GM06990 (cell line): ENCODE measurements around the gene ABCC4.
"Not testable (repeated sequence)": the region's sequence is repeated elsewhere in the genome, so short reads cannot be mapped to it uniquely, and the experiment has no call there.

ENCODE experiments used
- DNase-seq: peaks from one replicate; pipeline ENCODE4 v3.0.0-alpha.2; 2011; ENCODE audit not compliant: insufficient read length; ENCODE audit errors: extremely low read depth
- H3K27me3 ChIP-seq: replicated peaks from 2 replicates; pipeline ENCODE4 v1.6.0; 2011; ENCODE audit warnings: low read length; ENCODE audit not compliant: control insufficient read depth, insufficient read depth
- H3K36me3 ChIP-seq: 2 replicates; pipeline ENCODE4 v1.5.1; 2011; ENCODE audit warnings: low read length; ENCODE audit not compliant: control insufficient read depth, insufficient read depth
- H3K4me3 ChIP-seq: replicated peaks from 2 replicates; pipeline ENCODE4 v1.5.1; 2011; ENCODE audit warnings: low read depth, mild to moderate bottlenecking, control low read depth, low read length
- CTCF ChIP-seq: IDR thresholded peaks from 2 replicates; pipeline ENCODE4 v1.5.1; 2011; ENCODE audit warnings: low read length, control low read depth, mild to moderate bottlenecking, inconsistent platforms; ENCODE audit not compliant: insufficient read depth, poor library complexity, severe bottlenecking

Gene ABCC4

GRCh38 chr13:95296326-95296925 lies 4.8 kb downstream of the ABCC4 start:
- TF ChIP-seq CTCF: peak; percentile 76
- DNase-seq: no peak
- H3K36me3 ChIP-seq: peaks cover 2% of the 10 kb centered on the region
- H3K4me3 ChIP-seq: no peak overlapping the region
- H3K27me3 ChIP-seq: no peaks in the 10 kb centered on the region

- no peak for DNase-seq
- Histone ChIP-seq H3K27me3 (no peaks in the 10 kb centered on the region), H3K36me3 (peaks cover 2% of the 10 kb centered on the region), H3K4me3 (no peak overlapping the region)
- TF ChIP-seq CTCF: no peak
Measured at GRCh38 chr13:95295026-95295425, 6.2 kb downstream of the ABCC4 start.

- TF ChIP-seq CTCF: no peak
- Histone ChIP-seq H3K27me3 (no peaks in the 10 kb centered on the region), H3K36me3 (peaks cover 2% of the 10 kb centered on the region), H3K4me3 (no peak overlapping the region)
- DNase-seq: no peak
Measured at GRCh38 chr13:95292622-95293021, 8.6 kb downstream of the ABCC4 start.

GRCh38 chr13:95289901-95290300 lies 11.3 kb downstream of the ABCC4 start:
- not testable (repeated sequence) for H3K27me3 ChIP-seq, DNase-seq, H3K36me3 ChIP-seq, H3K4me3 ChIP-seq

- TF ChIP-seq CTCF: no peak
- Histone ChIP-seq H3K36me3 (peaks cover 2% of the 10 kb centered on the region), H3K27me3 (no peaks in the 10 kb centered on the region), H3K4me3 (no peak overlapping the region)
- no peak for DNase-seq
Measured at GRCh38 chr13:95289020-95289444, 12.2 kb downstream of the ABCC4 start.

- no peak for DNase-seq
- Histone ChIP-seq H3K4me3 (no peak overlapping the region), H3K36me3 (no peaks in the 10 kb centered on the region; the same call in 1 of the 2 replicates), H3K27me3 (no peaks in the 10 kb centered on the region)
- no peak for TF ChIP-seq CTCF
Measured at GRCh38 chr13:95284436-95284835, 16.8 kb downstream of the ABCC4 start.
